H9 (cell line): Measurements from ENCODE around the gene RPGRIP1L. TPM values are rescaled to one million over a fixed set of nuclear protein-coding genes. Genes with fewer than 3 reads are reported as not detected.

Experiments used
- DNase-seq: peaks from one replicate; pipeline ENCODE4 v3.0.0-alpha.2; 2017
- H2AFZ ChIP-seq: one replicate; pipeline ENCODE4 v1.6.1; 2013; ENCODE audit warnings: mild to moderate bottlenecking, low read length, control low read depth, moderate library complexity
- H2AK5ac ChIP-seq: 2 replicates; pipeline ENCODE4 v1.6.1; 2013; ENCODE audit warnings: low read length, control low read depth, mixed read lengths; ENCODE audit not compliant: insufficient read length
- H2BK120ac ChIP-seq: one replicate; pipeline ENCODE4 v1.6.1; 2013; ENCODE audit warnings: low read depth, mild to moderate bottlenecking, low read length, control low read depth, inconsistent platforms; ENCODE audit not compliant: poor library complexity, severe bottlenecking
- H2BK12ac ChIP-seq: 2 replicates; pipeline ENCODE4 v1.6.1; 2013; ENCODE audit warnings: low read length, control low read depth, mixed read lengths, low read depth; ENCODE audit not compliant: insufficient read length
- H2BK15ac ChIP-seq: 2 replicates; pipeline ENCODE4 v1.6.1; 2013; ENCODE audit warnings: low read depth, low read length, control low read depth
- H2BK20ac ChIP-seq: one replicate; pipeline ENCODE4 v1.6.1; 2013; ENCODE audit warnings: low read depth, mild to moderate bottlenecking, low read length, control low read depth, inconsistent platforms; ENCODE audit not compliant: poor library complexity, severe bottlenecking
- H2BK5ac ChIP-seq: 2 replicates; pipeline ENCODE4 v1.6.1; 2013; ENCODE audit warnings: low read length, control low read depth, mixed read lengths; ENCODE audit not compliant: insufficient read length
- H3K14ac ChIP-seq: 2 replicates; pipeline ENCODE4 v1.6.1; 2013; ENCODE audit warnings: low read length, control low read depth; ENCODE audit not compliant: insufficient read depth
- H3K18ac ChIP-seq: 2 replicates; pipeline ENCODE4 v1.6.1; 2013; ENCODE audit warnings: low read depth, mild to moderate bottlenecking, mixed read lengths, low read length, control low read depth; ENCODE audit not compliant: insufficient read length
- H3K23ac ChIP-seq: 2 replicates; pipeline ENCODE4 v1.6.1; 2013; ENCODE audit warnings: low read length, control low read depth, mixed read lengths, low read depth; ENCODE audit not compliant: insufficient read length
- H3K23me2 ChIP-seq: 2 replicates; pipeline ENCODE4 v1.6.1; 2013; ENCODE audit warnings: low read depth, mild to moderate bottlenecking, mixed read lengths, low read length, control low read depth; ENCODE audit not compliant: insufficient read length, poor library complexity, severe bottlenecking
- H3K27ac ChIP-seq: 2 replicates; pipeline ENCODE4 v1.5.1; 2013; ENCODE audit warnings: low read length, control low read depth, mixed read lengths, low read depth; ENCODE audit not compliant: insufficient read length
- H3K27me3 ChIP-seq: 2 replicates; pipeline ENCODE4 v1.6.1; 2013; ENCODE audit warnings: low read length, control low read depth, inconsistent platforms; ENCODE audit not compliant: insufficient read depth
- H3K4ac ChIP-seq: 2 replicates; pipeline ENCODE4 v1.6.1; 2013; ENCODE audit warnings: low read depth, mild to moderate bottlenecking, control low read depth, inconsistent platforms, low read length, moderate library complexity
- H3K4me1 ChIP-seq: 2 replicates; pipeline ENCODE4 v1.6.1; 2013; ENCODE audit warnings: low read length, control low read depth, inconsistent platforms; ENCODE audit not compliant: insufficient read depth
- H3K4me2 ChIP-seq: 2 replicates; pipeline ENCODE4 v1.6.1; 2013; ENCODE audit warnings: low read length, control low read depth, mixed read lengths; ENCODE audit not compliant: insufficient read length, insufficient read depth
- H3K56ac ChIP-seq: 2 replicates; pipeline ENCODE4 v1.6.1; 2013; ENCODE audit warnings: low read depth, mild to moderate bottlenecking, mixed read lengths, low read length, control low read depth; ENCODE audit not compliant: insufficient read length
- H3K79me1 ChIP-seq: 2 replicates; pipeline ENCODE4 v1.6.1; 2013; ENCODE audit warnings: low read depth, mild to moderate bottlenecking, moderate library complexity, low read length, control low read depth, inconsistent platforms; ENCODE audit not compliant: insufficient read depth, poor library complexity, severe bottlenecking
- H3K79me2 ChIP-seq: 2 replicates; pipeline ENCODE4 v1.6.1; 2013; ENCODE audit warnings: low read length, control low read depth, inconsistent platforms; ENCODE audit not compliant: insufficient read depth
- H3K9ac ChIP-seq: 2 replicates; pipeline ENCODE4 v1.6.1; 2013; ENCODE audit warnings: low read length, control low read depth, mixed read lengths; ENCODE audit not compliant: insufficient read length; ENCODE audit errors: extremely low read depth
- H3K9me3 ChIP-seq: one replicate; pipeline ENCODE4 v1.6.1; 2013; ENCODE audit warnings: low read depth, low read length, inconsistent platforms; ENCODE audit not compliant: control insufficient read depth
- H3T11ph ChIP-seq: one replicate; pipeline ENCODE4 v1.6.1; 2013; ENCODE audit warnings: mild to moderate bottlenecking, low read length, control low read depth, inconsistent platforms
- H4K20me1 ChIP-seq: one replicate; pipeline ENCODE4 v1.6.1; 2013; ENCODE audit not compliant: control insufficient read depth, insufficient read length, insufficient read depth
- H4K5ac ChIP-seq: 2 replicates; pipeline ENCODE4 v1.6.1; 2013; ENCODE audit warnings: low read depth, mild to moderate bottlenecking, mixed read lengths, low read length, control low read depth; ENCODE audit not compliant: insufficient read length
- H4K8ac ChIP-seq: replicated peaks from 2 replicates; pipeline ENCODE4 v1.6.1; 2013; ENCODE audit warnings: low read length, control low read depth, mixed read lengths, low read depth; ENCODE audit not compliant: insufficient read length
- H4K91ac ChIP-seq: 2 replicates; pipeline ENCODE4 v1.6.1; 2013; ENCODE audit warnings: low read depth, mild to moderate bottlenecking, moderate library complexity, mixed read lengths, low read length, control low read depth; ENCODE audit not compliant: insufficient read length
- H3K27ac Mint-ChIP-seq, 3 experiments: 2 replicates in 2 of 3; 3 replicates in 1 of 3; pipeline ENCODE4 v1.8.0; 2020 to 2021; ENCODE audit warnings: mixed read lengths in 3 of 3, mild to moderate bottlenecking in 1 of 3, moderate library complexity in 1 of 3
- H3K27me3 Mint-ChIP-seq: 2 replicates; pipeline ENCODE4 v1.8.0; 2021; ENCODE audit warnings: low read depth, mild to moderate bottlenecking, moderate library complexity, mixed read lengths
- H3K36me3 Mint-ChIP-seq, 3 experiments: 2 replicates in 2 of 3; 3 replicates in 1 of 3; pipeline ENCODE4 v1.8.0; 2020 to 2021; ENCODE audit warnings: low read depth in 3 of 3, mixed read lengths in 3 of 3; ENCODE audit not compliant: insufficient read depth in 1 of 3
- H3K4me1 Mint-ChIP-seq, 2 experiments: 2 replicates each; pipeline ENCODE4 v1.8.0; 2020; ENCODE audit warnings: mixed read lengths in 2 of 2
- H3K4me3 Mint-ChIP-seq, 2 experiments: 2 replicates in 1 of 2; 3 replicates in 1 of 2; pipeline ENCODE4 v1.8.0; 2020 to 2021; ENCODE audit warnings: mild to moderate bottlenecking in 2 of 2, mixed read lengths in 2 of 2, moderate library complexity in 1 of 2
- H3K9me3 Mint-ChIP-seq, 2 experiments: 2 replicates in 1 of 2; 3 replicates in 1 of 2; pipeline ENCODE4 v1.8.0; 2020; ENCODE audit warnings: mild to moderate bottlenecking in 2 of 2, mixed read lengths in 2 of 2, moderate library complexity in 1 of 2
- CTCF ChIP-seq: fragments of 200-600 bp; sonication (generic); conservative IDR thresholded peaks from 3 replicates; pipeline ENCODE4 v1.8.0; 2021; ENCODE audit warnings: antibody characterized with exemption, mild to moderate bottlenecking
- WGBS: extraction: QIAGEN DNeasy Blood & Tissue Kit; methylation state at CpG from one replicate; pipeline ENCODE4 v1.1.7; 2013; ENCODE audit warnings: missing lambda C conversion rate, low lambda C conversion rate, mixed read lengths; ENCODE audit not compliant: insufficient read length; ENCODE audit errors: extremely low coverage; 5-methylcytosine and 5-hydroxymethylcytosine counted together
- total RNA-seq: library from RNA; stranded (reverse); gene quantifications from 2 replicates; pipeline ENCODE4 v1.2.1, GENCODE V29; 2021

Gene RPGRIP1L
- total RNA-seq, 1 experiment from 2014 or later, result 11.7 TPM

DNA sequence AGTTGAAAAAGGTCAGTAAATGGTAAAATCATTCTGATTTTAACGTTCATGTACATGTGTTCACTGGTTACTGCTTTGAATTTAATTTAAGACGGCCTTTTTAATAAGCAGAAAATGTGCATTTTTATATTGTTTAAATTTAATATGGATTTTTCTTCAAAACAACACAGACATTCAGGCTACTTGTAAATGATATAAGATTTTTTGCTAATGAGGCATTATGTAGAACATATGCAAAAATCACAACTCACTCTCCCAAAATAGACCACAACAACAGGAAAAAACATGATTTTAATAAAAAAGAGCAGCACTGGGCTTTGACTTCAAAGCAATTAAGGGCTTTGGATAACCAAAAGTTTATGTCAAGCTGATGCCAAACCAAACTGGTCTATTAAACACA lies 22.3 kb downstream of the RPGRIP1L start:
- no peak for DNase-seq
- Histone ChIP-seq H3K4me2 (no peak overlapping the region), H3K4ac (no peak overlapping the region), H3K14ac (no peak overlapping the region), H4K20me1 (no peaks in the 10 kb centered on the region), H4K91ac (no peak overlapping the region), H3K9ac (no peak overlapping the region), H2BK120ac (no peak overlapping the region), H2BK5ac (no peak overlapping the region), H3K18ac (no peak overlapping the region), H4K5ac (no peak overlapping the region), H3K27ac (no peak overlapping the region), H3K56ac (no peak overlapping the region), H3K4me1 (no peaks in the 10 kb centered on the region; the same call in 1 of the 2 replicates), H3K9me3 (no peaks in the 10 kb centered on the region), H3K79me2 (no peaks in the 10 kb centered on the region), H3K27me3 (no peaks in the 10 kb centered on the region), H3K23me2 (no peaks in the 10 kb centered on the region), H2BK12ac (no peak overlapping the region), H2BK15ac (no peak overlapping the region), H3T11ph (no peak overlapping the region), H3K23ac (no peak overlapping the region), H3K79me1 (no peaks in the 10 kb centered on the region), H2AK5ac (no peak overlapping the region), H4K8ac (no peak overlapping the region), H2BK20ac (no peak overlapping the region), H2AFZ (no peak overlapping the region)
- TF ChIP-seq CTCF, result no peak
- Mint-ChIP-seq H3K27ac (no peak overlapping the region), H3K36me3 (peaks cover 12 to 26% (median 19%) of the 10 kb centered on the region in 3 experiments), H3K9me3 (no peaks in the 10 kb centered on the region; a peak in 2 of 5 replicates), H3K4me1 (peaks cover 0 to 2% of the 10 kb centered on the region in 2 experiments; a peak in 1 of 4 replicates), H3K4me3 (no peak overlapping the region), H3K27me3 (no peaks in the 10 kb centered on the region)
- no CpG with 5 or more reads among the region's 2 CpGs for WGBS
